Activated CD4-positive, alpha-beta T cell treated with anti-CD3 and anti-CD28 coated beads, Interleukin-2, amount 50 U/mL, for 16 hours (primary cell): Measurements from ENCODE around the gene HOXA10.
A peak's percentile ranks its signal among the peaks of the same experiment; 100 is the strongest.

Experiments used
- DNase-seq: peaks from one replicate; pipeline ENCODE4 v3.0.0-alpha.2; 2020

HOXA10 gene

DNA sequence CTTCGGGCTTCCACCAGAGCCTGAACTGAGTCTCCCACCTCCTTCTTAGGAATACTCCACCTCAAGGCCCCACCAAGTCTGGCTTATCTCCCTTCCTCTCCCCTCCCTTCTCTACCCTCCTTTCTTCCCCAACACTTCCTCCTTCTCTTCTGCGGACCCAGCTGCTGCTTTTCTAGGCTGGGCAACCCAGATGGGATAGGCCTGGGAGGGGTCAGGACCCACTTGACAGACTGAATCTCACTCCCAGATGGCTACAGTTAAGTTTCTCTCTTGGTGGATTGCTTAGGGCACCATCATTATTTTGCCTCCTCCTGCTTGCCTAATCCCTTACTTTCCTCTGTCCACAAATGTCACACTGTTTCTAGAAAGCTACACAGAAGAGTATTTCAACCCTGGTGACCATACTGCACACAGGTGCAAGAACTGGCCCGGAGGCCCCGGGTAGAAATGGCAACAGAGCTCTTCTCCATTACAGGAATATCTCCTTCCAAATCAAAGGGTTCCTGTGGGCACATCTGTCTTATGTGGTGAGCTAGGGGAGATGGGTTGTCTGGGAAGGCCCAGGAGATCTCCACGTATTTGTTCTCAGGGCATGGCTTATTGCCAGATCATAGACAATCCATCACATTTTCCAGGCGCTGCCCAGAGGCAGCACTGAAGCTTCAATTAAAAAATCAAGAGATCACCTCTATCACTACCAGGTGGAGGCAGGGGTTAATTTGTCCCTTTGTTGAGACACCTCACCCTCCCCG lies 16.1 kb upstream of the HOXA10 start:
- DNase-seq, result no peak

GRCh38 chr7:27189295-27189996 lies 15.3 kb upstream of the HOXA10 start:
- DNase-seq, result no peak

- DNase-seq, result no peak
Measured at GRCh38 chr7:27188386-27189294, 14.5 kb upstream of the HOXA10 start.

DNA sequence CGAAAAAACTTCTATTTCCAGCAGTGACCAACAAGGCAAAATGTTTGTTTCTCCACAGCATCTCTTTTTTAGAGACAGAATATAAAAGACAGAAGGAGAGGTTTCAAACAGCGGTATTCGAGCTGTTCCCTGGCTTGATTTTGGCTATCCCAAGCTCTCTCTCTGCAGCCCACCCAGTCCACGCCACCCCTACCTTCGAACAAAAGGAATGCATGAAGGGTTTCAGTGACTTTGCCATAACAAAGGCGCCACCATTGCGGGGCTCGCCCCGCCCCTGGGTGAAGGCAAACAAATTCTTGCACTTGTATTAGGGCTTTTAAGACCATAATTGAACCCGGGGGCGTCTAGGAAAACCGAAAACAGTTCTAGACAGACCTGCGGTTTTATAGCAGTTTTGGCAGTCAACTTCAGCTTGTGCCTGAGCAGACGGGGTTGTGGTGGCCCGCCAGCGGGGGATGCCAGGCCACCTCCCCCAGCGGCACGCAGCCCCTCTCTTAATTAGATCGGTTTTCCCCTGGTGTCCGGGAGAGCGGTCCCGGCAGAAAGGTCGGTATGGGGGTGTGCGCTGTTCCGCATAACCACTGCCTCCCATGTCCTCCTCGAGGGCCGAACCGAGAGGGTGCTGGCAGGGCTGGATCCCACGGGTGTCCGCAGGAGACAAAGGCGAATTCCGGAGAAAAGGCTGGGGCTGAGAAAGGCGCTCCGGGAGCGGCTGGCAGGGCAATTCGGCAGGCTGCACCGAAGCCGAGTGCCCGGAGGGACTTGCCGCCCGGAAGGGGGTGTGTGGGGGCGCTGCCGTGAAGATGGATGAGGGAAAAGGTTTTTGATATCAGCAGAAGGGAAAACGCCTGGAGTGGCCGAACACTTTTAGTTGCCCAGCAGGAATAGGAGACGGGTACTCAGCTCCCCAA lies 13.6 kb upstream of the HOXA10 start:
- no peak for DNase-seq

DNA sequence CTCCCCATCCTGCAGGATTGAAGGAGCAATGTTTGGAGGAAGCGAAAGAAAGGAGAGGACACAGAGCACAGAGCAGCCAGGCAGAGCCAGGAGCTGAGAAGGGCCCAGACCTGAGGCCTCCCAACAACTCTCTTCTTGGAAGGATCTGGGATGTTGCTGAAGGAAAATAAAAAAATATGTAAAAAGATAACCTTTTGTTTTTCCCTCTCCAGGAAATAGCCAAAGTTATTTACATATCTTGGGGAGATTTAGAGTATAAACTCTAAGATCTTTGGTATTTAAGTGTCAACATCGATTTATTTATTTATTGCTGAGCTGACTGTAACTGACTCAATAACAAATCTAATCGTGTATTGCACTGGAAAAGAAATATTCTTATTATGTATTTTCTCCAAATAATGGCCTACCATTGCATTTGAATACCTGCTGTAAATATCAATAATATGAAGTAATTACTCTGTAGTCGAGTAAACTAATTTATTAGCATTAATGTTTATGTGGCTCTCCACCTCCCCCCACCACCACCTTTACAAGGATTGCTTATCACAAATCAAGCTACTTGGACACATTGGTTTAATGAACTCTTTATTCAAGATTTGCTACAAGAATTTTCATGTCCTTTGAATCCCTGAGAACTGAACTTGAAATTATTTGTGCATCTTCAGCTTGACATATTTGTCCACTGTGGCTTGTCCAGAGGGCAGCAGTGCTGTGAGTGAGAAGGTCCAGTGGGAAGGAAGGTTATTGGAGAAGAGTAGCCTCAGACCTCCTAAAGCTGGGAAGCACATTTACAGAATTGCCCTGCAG lies 12.8 kb upstream of the HOXA10 start:
- no peak for DNase-seq

DNA sequence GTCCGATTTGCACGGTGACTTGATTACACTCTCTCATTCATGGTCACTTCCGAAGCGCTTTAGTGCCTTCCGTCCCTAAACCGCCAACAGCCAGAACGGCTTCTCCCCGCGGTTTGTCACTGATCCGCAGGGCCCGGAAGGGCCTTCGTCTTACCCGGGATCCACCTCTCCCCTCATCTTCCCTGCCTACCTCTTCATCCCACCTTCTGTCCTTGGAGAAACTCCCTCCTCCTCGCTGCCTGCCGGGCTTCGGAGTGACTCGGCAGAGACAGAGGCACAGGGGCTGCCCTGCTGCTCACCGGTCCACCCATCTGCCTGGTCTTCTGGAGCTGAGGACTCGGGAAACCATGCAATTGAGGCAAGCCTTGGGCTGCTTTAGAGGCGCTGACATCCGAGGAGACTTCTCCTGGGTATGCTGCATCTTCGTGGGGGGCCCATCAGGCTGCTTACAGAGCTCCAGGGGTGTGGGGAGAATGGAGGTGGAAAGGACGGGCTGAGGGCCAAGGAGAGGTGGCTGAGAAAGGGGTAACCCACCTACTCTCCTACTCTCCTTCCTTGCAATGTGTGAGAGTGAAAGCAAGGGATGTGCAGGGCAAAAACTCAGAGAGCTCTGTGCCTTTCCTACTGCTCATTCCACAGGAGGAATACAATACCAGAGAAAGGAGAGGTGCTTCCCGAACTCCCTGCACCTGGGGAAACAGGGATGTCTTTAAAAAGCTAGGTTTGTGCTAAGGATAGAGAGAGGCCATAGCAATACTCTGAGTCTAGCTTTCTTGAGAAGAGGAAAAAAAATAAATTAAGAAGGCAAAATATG lies 11.9 kb upstream of the HOXA10 start:
- no peak for DNase-seq

DNA sequence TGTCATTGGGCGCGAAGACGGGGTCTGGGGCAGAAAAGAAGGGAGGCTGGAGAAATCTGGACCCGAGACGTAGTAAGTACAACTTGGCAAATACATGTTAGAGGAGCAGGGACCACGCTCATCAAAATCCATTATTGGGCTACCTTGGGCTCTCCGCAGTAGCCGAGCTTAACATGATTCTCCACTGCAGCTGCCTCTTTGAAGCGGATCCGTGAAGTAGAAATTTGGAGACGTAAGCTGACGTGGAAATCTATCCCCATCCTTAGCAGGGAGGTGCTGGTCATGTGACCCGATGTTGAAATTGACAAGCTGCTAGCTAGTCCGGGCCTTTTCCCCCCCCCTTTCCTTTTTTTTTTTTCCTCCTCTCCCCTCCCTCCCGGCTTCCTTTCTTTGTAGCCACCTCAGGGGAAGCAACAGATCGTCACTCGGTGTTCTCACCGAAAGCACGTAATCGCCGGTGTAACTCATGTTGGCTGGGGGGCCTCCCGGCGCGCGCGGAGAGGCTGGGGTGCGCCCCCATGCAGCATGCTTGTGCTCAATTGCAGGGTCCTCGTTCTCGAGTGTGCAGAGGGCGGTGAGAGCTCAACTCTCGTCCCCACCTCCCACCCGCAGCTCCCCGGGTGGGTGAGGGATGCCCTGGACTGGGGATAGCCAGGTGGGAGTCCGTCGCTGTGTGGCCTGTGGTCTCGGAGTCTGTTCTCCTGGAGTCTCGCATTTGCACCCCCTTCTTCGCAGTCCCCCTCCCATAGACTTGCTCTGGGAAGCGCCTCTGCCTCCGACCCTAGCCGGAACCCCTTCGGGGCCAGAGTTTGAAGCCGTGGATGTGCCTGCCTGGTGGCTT lies 11.1 kb upstream of the HOXA10 start, which contains the start of gene HOXA11:
HOXA11 (minus strand) TSS at position 220 of the 841 bp plus-strand sequence; CDS start at position 132, 88 bp downstream.
- DNase-seq, result no peak

- no peak for DNase-seq
Measured at GRCh38 chr7:27184337-27185012, 10.4 kb upstream of the HOXA10 start.

DNA sequence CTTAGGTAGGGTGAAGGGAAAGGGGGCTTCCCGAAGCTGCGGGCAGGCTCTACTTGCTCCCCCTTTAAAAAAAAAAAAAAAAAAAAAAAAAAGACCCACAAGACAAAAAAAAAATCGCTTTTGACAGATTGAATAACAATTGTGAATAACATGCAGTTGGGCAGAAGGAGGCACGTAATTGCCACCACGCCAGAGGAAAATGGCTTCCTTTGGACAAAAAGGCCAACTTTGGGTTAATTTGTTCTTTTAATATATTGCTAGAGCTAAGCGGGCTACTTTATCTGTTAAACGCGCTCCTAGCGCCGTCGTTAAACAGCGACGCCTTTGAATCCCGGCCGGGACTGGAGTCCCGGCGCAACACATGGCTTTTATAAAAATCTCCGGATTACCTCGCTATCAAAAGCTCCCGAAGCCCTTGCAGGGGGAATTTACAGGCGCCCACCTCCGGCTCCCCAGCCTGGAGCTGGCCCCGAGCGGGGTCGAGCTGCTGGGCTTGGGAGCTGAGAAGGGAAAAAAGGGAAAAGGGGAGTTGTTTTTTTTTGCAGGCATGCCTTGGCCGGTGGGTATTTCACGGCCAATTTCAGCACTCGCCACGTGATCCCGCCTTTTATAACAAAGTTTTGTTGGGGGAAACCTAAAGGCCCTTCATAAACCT lies 9.7 kb upstream of the HOXA10 start:
- no peak for DNase-seq

DNA sequence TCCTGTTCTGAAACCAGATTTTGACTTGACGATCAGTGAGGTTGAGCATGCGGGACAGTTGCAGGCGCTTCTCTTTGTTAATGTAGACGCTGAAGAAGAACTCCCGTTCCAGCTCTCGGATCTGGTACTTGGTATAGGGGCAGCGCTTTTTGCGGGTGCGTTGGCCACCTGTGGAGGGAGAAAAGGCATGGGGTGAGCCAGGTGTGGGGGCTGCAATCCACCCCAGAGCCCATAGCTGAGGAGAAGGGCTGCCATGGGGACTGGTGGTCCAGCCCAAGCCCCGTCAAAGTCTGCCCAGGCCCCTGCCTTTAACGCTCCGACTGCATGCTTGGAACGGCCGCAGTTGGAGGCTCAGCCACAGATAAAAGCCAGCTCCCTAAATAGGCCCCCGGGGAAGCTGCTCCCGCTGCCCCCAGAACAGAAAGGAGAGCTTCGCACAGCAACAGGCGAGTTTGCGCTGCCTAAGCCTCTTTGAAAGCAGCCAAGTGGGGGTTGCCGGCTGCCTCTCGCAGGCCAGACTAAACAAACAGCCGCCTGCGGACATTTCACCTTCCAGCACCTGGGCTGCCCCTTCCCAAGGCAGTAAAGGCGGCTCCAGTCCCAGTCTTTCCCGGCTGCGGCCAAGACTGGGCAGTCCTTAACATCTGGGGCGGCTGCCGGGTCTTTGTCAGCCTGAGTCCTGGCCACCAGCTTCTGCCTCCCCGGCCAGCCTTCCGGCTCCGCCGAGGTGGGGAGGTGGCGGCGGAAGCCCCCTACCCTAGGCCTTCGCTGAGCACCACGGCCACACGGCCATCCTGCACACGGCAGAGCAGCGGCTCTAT lies 9.0 kb upstream of the HOXA10 start:
- DNase-seq, result no peak

DNA sequence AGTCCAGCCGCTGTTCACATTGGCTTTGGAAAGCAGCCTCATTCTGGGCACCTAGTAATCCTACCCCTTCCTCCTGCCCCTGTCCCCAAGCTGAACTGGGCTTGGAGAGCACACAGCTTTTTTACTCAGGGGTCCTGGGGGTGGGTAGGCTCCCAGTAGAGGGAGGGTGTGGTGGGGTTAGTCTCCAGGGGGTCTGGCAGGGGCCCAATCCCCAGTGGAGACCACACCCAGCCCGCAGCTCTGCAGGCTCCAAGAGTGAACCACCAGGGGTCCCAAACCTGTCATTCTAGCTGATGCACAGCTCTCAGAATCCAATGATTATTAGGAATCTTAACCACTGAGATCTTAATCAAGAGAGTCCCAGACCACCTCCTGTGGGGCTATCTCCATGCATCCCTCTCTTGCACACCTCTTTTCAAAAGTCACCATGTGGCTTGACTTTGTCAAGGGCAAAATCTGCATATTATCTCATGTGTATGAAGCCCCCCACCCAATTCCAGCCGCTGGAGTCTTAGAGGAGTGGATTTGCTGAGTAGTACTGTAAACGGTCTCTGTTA lies 8.2 kb upstream of the HOXA10 start:
- no peak for DNase-seq

DNA sequence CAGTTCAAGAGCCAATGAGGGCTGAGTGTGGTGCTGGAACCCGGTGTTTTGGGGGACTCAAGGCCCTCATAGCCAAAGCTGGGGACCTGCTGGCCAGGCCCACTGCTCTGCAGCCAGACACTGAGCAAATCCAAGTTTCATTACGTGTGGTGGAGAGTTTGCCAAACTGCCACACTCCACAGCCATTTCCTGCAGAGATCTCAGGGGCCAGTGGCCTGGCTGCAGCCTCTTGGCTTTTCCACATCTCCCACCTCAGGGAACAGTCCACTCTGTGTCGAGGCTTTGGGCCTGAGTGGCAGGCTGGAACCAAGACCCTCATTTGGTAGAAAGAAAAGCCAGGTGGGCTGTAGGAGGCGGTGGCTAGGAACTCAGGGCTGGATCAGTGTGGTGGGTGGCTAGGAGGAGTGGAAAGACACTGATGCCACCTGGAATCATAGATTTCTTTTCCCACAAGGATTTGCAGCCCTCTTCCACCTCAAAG lies 7.7 kb upstream of the HOXA10 start:
- no peak for DNase-seq

DNA sequence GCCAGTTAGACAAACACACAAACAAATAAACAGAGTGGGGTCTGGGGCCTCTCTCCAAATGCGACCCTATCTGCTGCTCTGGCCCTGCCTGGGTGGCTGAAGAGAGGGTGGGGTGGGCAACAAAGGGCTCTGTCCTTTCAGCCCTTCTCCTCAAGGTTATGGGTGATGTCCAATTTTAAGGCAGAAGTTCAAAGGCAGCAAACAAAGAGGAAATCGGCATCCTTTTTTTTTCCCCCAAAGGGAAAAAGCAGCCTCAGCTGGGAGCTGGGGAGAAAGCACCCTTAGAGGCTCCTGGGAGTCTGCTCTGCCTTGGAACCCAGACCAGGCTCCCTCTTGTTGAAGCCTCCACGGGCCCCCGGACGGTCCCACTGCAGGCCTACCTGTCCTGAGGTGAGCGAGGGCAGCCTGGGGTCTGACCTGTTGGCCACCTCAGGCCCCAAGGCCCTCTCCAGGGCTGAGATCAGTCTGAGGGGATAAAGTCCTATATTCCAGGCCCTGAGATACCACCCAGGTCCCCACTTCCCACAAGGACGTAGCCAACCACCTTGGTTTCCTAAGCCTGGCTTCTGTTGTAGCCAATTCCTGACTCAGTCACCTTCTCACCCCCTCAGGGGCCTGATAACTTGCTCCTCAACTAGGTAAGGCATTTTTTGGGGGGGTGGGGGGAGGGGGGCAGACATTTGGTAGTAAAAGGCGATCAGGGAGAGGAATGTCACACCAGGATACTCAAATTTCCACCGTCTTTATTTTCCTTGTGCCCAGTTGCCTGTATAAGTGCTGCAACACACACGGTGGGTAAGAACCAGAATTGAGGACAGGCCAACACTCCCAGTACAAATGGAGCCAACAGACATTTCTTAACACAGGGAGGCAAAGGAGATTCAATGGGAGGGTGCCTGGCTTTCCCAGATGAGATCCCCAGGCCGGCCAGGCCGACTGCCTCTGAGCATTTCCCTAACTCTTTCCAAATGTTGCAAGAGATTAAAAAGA lies 6.6 kb upstream of the HOXA10 start:
- no peak for DNase-seq

DNA sequence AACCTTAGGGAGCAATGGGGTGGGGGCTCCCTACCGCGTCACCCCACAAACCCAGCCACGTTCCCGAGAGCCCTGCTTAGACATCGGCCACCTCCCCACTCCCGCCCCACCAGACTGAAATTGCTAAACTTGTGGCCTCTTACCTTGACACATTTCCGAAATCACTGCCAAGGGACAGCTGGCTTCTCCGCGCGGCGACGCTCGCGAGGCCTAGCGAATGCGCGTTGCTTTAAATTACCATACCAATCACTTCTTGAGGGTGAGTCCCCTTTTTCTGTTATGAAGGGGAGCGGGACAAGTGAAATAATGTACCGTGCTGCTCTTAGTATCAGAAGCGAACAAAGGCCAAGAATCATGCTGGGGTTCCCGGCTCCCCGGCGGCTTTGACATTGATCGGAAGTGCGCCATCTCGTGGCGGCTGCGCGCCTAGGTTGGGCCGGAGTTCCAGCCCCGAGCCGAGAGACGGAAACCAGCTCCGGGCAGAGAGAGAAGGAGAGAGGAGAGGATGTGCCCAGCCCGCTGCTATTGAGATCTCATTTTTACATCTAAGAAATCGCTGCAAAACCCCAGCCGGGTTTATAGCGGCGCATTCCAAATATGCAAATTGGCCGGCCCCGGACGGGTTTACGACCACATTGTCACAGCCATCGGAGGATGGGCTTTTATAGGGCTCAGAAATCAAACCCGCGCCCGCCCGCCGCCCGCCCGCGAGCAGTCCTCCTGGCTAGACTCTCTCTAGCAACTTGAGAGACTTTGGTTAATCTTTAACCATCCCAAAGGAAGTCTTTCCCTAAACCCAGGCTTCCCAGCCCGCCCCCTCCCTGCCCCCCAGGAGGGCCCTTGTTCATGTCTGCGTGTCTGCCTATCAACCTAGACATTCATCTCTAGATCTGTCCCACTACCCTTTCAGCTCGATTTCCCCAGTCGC lies 5.6 kb upstream of the HOXA10 start:
- DNase-seq, result peak; percentile 65
